GM12878 (cell line): Measurements from ENCODE around the gene EFNA1. TPM values are rescaled to one million over a fixed set of nuclear protein-coding genes. Genes with fewer than 3 reads are reported as not detected.

ENCODE experiments used
- BHLHE40 ChIP-seq, 2 experiments: fragments of 450-650 bp in 1 of 2; IDR thresholded peaks; 2 replicates each; pipeline ENCODE4 v1.6.1; 2011 to 2017; ENCODE audit warnings: low read depth in 2 of 2, borderline replicate concordance in 1 of 2, improper control_type of control experiment in 1 of 2, low read length in 1 of 2, mild to moderate bottlenecking in 1 of 2
- CBFB ChIP-seq: IDR thresholded peaks from 2 replicates; pipeline ENCODE4 v1.6.1; 2016; ENCODE audit warnings: antibody characterized with exemption, low read depth
- CBX5 ChIP-seq: sonication (generic); IDR thresholded peaks from 2 replicates; pipeline ENCODE4 v1.6.1; 2016; ENCODE audit warnings: low read depth, moderate library complexity, mild to moderate bottlenecking, inconsistent platforms
- DPF2 ChIP-seq: fragments of 450-650 bp; IDR thresholded peaks from 2 replicates; pipeline ENCODE4 v1.6.1; 2017; ENCODE audit warnings: mild to moderate bottlenecking
- HCFC1 ChIP-seq: fragments of 150-350 bp; IDR thresholded peaks from 2 replicates; pipeline ENCODE4 v1.6.1; 2014; ENCODE audit warnings: low read length
- MEF2B ChIP-seq: fragments of 450-650 bp; IDR thresholded peaks from 2 replicates; pipeline ENCODE4 v1.6.1; 2018; ENCODE audit warnings: mild to moderate bottlenecking, moderate library complexity; ENCODE audit not compliant: partially characterized antibody, poor library complexity, severe bottlenecking
- NR2C1 ChIP-seq: fragments of 450-650 bp; IDR thresholded peaks from 2 replicates; pipeline ENCODE4 v1.6.1; 2017; ENCODE audit warnings: antibody characterized with exemption, mild to moderate bottlenecking, moderate library complexity
- PML ChIP-seq: IDR thresholded peaks from 2 replicates; pipeline ENCODE4 v1.6.1; 2012; ENCODE audit warnings: low read length, inconsistent platforms
- RBBP5 ChIP-seq: fragments of 200-600 bp; sonication (generic); conservative IDR thresholded peaks from 2 replicates; pipeline ENCODE4 v1.6.1; 2016
- SMARCA5 ChIP-seq: fragments of 450-650 bp; IDR thresholded peaks from 2 replicates; pipeline ENCODE4 v1.6.1; 2017; ENCODE audit warnings: mild to moderate bottlenecking
- SREBF1 ChIP-seq: IDR thresholded peaks from 2 replicates; pipeline ENCODE4 v1.6.1; 2012; ENCODE audit warnings: mild to moderate bottlenecking, low read length
- SRF ChIP-seq, 2 experiments: IDR thresholded peaks; 2 replicates each; pipeline ENCODE4 v1.6.1; 2011; ENCODE audit warnings: low read depth in 2 of 2, low read length in 2 of 2, mild to moderate bottlenecking in 1 of 2, moderate library complexity in 1 of 2
- TCF12 ChIP-seq: IDR thresholded peaks from 2 replicates; pipeline ENCODE4 v1.6.1; 2011; ENCODE audit warnings: low read depth, mild to moderate bottlenecking, low read length
- YBX1 ChIP-seq: fragments of 450-650 bp; IDR thresholded peaks from 2 replicates; pipeline ENCODE4 v1.6.1; 2016; ENCODE audit warnings: antibody characterized with exemption
- ZSCAN29 ChIP-seq: fragments of 450-650 bp; IDR thresholded peaks from 2 replicates; pipeline ENCODE4 v1.6.1; 2017; ENCODE audit warnings: mild to moderate bottlenecking, moderate library complexity
- polyA plus RNA-seq, 11 experiments: library from polyadenylated mRNA; depleted of rRNA in 4 of 11; unstranded in 6 of 11; stranded (reverse) in 5 of 11; fragments of >200 nt; fragmentation: Nextera tagmentation in 4 of 11; fragmentation: Illumina TruSeq in 1 of 11; extraction: Ambion mirVana in 4 of 11; extraction: Trizol in 1 of 11; gene quantifications; 1 replicate in 1 of 11; 2 replicates in 10 of 11; pipeline versions ENCODE4 v1.2.1 to v1.2.3, GENCODE V29; 2011 to 2016; ENCODE audit warnings: inconsistent platforms in 2 of 11, missing spikeins in 2 of 11, low read depth in 1 of 11
- total RNA-seq, 4 experiments: library from RNA; depleted of rRNA in 3 of 4; stranded (reverse); fragments of >200 nt in 3 of 4; fragmentation: Illumina TruSeq in 1 of 4; extraction: Trizol in 1 of 4; gene quantifications; 2 replicates each; pipeline versions ENCODE4 v1.2.1 to v1.2.3, GENCODE V29; 2013 to 2021
- TF ChIP-seq, protein P1 (sequence below): fragments of 450-650 bp; IDR thresholded peaks from 2 replicates; pipeline ENCODE4 v1.6.1; 2017; ENCODE audit warnings: mild to moderate bottlenecking, low read depth, inconsistent platforms; ENCODE audit not compliant: poor library complexity, severe bottlenecking

Gene EFNA1
- total and polyA plus RNA-seq, 10 of the 15 experiments (the other 5 are each of a cell fraction or from before 2014, with no cell fraction given): 0.13 to 7.5 (median 0.28) TPM; not detected in 5

DNA sequence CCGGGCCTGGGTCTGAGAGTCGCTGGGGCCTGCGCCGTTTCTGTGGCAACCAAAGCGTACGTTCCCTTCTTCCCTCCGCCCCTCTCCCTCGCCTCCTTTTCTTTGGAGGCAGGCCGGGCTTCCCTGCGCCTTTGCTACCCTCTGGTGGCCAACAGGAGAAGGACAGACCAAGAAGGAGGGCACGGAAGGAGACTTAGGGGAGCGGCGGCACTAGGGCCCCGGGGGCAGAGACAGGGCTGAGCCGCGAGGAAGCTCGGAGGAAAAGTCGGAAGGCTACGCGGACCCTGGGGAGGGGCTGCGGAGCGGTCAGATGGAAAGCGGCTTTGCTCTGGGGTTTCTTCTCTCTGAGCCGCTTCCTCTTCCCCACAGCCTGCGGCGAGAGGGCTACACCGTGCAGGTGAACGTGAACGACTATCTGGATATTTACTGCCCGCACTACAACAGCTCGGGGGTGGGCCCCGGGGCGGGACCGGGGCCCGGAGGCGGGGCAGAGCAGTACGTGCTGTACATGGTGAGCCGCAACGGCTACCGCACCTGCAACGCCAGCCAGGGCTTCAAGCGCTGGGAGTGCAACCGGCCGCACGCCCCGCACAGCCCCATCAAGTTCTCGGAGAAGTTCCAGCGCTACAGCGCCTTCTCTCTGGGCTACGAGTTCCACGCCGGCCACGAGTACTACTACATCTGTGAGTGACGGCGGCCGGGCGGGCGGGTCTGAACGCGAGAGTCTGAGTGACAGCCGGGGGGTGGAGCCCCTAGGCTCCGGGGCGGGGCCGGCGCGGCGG, 42.8 kb upstream of the EFNA1 start (continued):
- TF ChIP-seq HCFC1: peak; percentile 38; the same call in 1 of the 2 replicates
- no peak for TF ChIP-seq NR2C1
- no peak for TF ChIP-seq SREBF1
- TF ChIP-seq CBFB: peak; percentile 50; the same call in 1 of the 2 replicates
- TF ChIP-seq, protein P1, sequence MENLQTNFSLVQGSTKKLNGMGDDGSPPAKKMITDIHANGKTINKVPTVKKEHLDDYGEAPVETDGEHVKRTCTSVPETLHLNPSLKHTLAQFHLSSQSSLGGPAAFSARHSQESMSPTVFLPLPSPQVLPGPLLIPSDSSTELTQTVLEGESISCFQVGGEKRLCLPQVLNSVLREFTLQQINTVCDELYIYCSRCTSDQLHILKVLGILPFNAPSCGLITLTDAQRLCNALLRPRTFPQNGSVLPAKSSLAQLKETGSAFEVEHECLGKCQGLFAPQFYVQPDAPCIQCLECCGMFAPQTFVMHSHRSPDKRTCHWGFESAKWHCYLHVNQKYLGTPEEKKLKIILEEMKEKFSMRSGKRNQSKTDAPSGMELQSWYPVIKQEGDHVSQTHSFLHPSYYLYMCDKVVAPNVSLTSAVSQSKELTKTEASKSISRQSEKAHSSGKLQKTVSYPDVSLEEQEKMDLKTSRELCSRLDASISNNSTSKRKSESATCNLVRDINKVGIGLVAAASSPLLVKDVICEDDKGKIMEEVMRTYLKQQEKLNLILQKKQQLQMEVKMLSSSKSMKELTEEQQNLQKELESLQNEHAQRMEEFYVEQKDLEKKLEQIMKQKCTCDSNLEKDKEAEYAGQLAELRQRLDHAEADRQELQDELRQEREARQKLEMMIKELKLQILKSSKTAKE: peak; percentile 70
- peak; percentile 25 to 60; a peak in 1 of 4 replicates for TF ChIP-seq BHLHE40 (IDR thresholded peaks at IDR 0.05; ENCODE audit: borderline replicate concordance in 1 of 2, low read depth in 2 of 2, low read length in 1 of 2)
- TF ChIP-seq ZSCAN29: peak; percentile 92
- TF ChIP-seq SRF (IDR thresholded peaks at IDR 0.05; ENCODE audit: low read depth in 2 of 2, low read length in 2 of 2): no peak
- peak; percentile 99 for TF ChIP-seq DPF2
- peak; percentile 20; the same call in 1 of the 2 replicates for TF ChIP-seq TCF12
- no peak for TF ChIP-seq PML
- peak; percentile 58 for TF ChIP-seq MEF2B
- no peak for TF ChIP-seq YBX1
- no peak for TF ChIP-seq CBX5
- TF ChIP-seq SMARCA5: peak; percentile 50; the same call in 1 of the 2 replicates
- TF ChIP-seq RBBP5: no peak
